HL-60 (cell line): ENCODE measurements around the gene DNASE1L1.

Experiments
- CTCF ChIP-seq: IDR thresholded peaks from one replicate; pipeline ENCODE4 v1.5.1; 2011; ENCODE audit warnings: low read length, control low read depth, inconsistent platforms; ENCODE audit not compliant: insufficient read depth
- GABPA ChIP-seq: IDR thresholded peaks from 2 replicates; pipeline ENCODE4 v1.6.1; 2012; ENCODE audit warnings: low read depth
- POLR2AphosphoS5 ChIP-seq: IDR thresholded peaks from 2 replicates; pipeline ENCODE4 v1.6.1; 2012; ENCODE audit warnings: low read depth
- SPI1 ChIP-seq: IDR thresholded peaks from 2 replicates; pipeline ENCODE4 v1.6.1; 2012; ENCODE audit warnings: low read depth, mild to moderate bottlenecking, borderline replicate concordance
- TF ChIP-seq, protein P1 (sequence below): IDR thresholded peaks from 2 replicates; pipeline ENCODE4 v1.6.1; 2012; ENCODE audit warnings: low read depth; ENCODE audit not compliant: insufficient replicate concordance

DNA sequence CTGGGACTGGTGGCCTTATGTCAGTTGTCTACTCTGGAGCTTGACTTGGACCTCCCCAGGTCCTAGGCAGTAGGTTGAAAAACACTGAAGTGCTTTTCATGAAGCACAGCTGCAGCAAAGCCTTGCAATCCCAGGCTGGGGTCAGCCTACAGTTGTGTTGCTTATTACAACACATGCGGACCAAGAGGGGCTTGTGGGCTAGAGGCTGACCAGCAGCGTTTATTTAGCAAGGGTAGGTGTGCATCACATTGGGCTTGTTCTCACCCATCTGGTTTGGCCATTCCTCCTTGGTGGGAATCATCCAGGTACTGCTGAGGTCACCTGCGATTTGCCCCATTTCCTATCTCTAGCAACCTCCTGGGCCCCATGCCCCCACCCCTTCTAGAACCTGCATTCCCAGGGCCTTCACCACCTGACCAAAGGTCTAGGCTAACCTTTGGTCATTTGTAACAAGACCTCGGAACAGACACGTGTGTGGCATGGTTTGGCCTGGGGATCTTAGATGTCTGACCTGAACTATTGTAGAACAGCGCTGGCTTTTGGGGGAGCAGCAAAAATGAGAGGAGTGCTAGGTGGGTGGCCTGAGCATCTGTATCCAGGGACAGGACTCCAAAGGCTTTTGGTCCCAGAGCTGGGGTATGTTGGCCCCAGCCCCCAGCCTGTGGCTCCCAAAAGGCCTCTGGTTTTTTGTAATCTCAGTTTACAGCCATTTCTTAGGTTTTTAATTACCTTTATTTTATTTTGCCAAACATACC, 7.8 kb downstream of the DNASE1L1 start:
- TF ChIP-seq CTCF (no peak), POLR2AphosphoS5 (peak; percentile 98), SPI1 (no peak), GABPA (no peak)
- TF ChIP-seq, protein P1, sequence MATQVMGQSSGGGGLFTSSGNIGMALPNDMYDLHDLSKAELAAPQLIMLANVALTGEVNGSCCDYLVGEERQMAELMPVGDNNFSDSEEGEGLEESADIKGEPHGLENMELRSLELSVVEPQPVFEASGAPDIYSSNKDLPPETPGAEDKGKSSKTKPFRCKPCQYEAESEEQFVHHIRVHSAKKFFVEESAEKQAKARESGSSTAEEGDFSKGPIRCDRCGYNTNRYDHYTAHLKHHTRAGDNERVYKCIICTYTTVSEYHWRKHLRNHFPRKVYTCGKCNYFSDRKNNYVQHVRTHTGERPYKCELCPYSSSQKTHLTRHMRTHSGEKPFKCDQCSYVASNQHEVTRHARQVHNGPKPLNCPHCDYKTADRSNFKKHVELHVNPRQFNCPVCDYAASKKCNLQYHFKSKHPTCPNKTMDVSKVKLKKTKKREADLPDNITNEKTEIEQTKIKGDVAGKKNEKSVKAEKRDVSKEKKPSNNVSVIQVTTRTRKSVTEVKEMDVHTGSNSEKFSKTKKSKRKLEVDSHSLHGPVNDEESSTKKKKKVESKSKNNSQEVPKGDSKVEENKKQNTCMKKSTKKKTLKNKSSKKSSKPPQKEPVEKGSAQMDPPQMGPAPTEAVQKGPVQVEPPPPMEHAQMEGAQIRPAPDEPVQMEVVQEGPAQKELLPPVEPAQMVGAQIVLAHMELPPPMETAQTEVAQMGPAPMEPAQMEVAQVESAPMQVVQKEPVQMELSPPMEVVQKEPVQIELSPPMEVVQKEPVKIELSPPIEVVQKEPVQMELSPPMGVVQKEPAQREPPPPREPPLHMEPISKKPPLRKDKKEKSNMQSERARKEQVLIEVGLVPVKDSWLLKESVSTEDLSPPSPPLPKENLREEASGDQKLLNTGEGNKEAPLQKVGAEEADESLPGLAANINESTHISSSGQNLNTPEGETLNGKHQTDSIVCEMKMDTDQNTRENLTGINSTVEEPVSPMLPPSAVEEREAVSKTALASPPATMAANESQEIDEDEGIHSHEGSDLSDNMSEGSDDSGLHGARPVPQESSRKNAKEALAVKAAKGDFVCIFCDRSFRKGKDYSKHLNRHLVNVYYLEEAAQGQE = no peak
